Trophoblast cell (in vitro differentiated cells and primary cell): ENCODE measurements around the gene UGT1A1.

ENCODE experiments used
- DNase-seq, 2 donors: peaks; one replicate each; pipeline ENCODE4 v3.0.0-alpha.2; 2016
- H2AFZ ChIP-seq: 2 replicates; pipeline ENCODE4 v1.6.1; 2013; ENCODE audit warnings: low read length, moderate library complexity, mild to moderate bottlenecking; ENCODE audit not compliant: insufficient read depth, poor library complexity
- H2AK5ac ChIP-seq: 2 replicates; pipeline ENCODE4 v1.6.1; 2013; ENCODE audit warnings: mild to moderate bottlenecking, low read length
- H2BK120ac ChIP-seq: 2 replicates; pipeline ENCODE4 v1.6.1; 2013; ENCODE audit warnings: low read length, mild to moderate bottlenecking, moderate library complexity; ENCODE audit not compliant: insufficient read depth, poor library complexity
- H2BK12ac ChIP-seq: 2 replicates; pipeline ENCODE4 v1.6.1; 2013; ENCODE audit warnings: mild to moderate bottlenecking, low read length, moderate library complexity
- H2BK5ac ChIP-seq: 2 replicates; pipeline ENCODE4 v1.6.1; 2013; ENCODE audit warnings: low read length, low read depth, moderate library complexity, mild to moderate bottlenecking; ENCODE audit not compliant: poor library complexity
- H3K14ac ChIP-seq: 2 replicates; pipeline ENCODE4 v1.6.1; 2013; ENCODE audit warnings: mild to moderate bottlenecking, low read length
- H3K18ac ChIP-seq: 2 replicates; pipeline ENCODE4 v1.6.1; 2013; ENCODE audit warnings: mild to moderate bottlenecking, low read length
- H3K23ac ChIP-seq: 2 replicates; pipeline ENCODE4 v1.6.1; 2013; ENCODE audit warnings: low read length
- H3K27ac ChIP-seq: 2 replicates; pipeline ENCODE4 v1.5.1; 2013; ENCODE audit warnings: low read depth, mild to moderate bottlenecking, inconsistent platforms, low read length, moderate library complexity
- H3K27me3 ChIP-seq: 2 replicates; pipeline ENCODE4 v1.6.1; 2013; ENCODE audit warnings: inconsistent platforms, mild to moderate bottlenecking, low read length, moderate library complexity; ENCODE audit not compliant: insufficient read depth
- H3K36me3 ChIP-seq, 2 experiments: 1 replicate in 1 of 2; 2 replicates in 1 of 2; pipeline ENCODE4 v1.6.1; 2013; ENCODE audit warnings: low read length in 2 of 2, mild to moderate bottlenecking in 2 of 2, moderate library complexity in 1 of 2; ENCODE audit not compliant: insufficient read depth in 2 of 2, control insufficient read depth in 1 of 2
- H3K4ac ChIP-seq: 2 replicates; pipeline ENCODE4 v1.6.1; 2013; ENCODE audit warnings: low read depth, mild to moderate bottlenecking, low read length, moderate library complexity
- H3K4me1 ChIP-seq, 2 experiments: 1 replicate in 1 of 2; 2 replicates in 1 of 2; pipeline ENCODE4 v1.6.1; 2013; ENCODE audit warnings: low read length in 2 of 2, mild to moderate bottlenecking in 2 of 2, moderate library complexity in 1 of 2; ENCODE audit not compliant: insufficient read depth in 2 of 2, control insufficient read depth in 1 of 2
- H3K4me2 ChIP-seq: 2 replicates; pipeline ENCODE4 v1.6.1; 2013; ENCODE audit warnings: inconsistent platforms, mild to moderate bottlenecking, low read length, moderate library complexity
- H3K4me3 ChIP-seq: 2 replicates; pipeline ENCODE4 v1.5.1; 2013; ENCODE audit warnings: mild to moderate bottlenecking, low read depth, low read length, inconsistent platforms
- H3K79me1 ChIP-seq: one replicate; pipeline ENCODE4 v1.6.1; 2013; ENCODE audit warnings: low read length
- H3K79me2 ChIP-seq: 2 replicates; pipeline ENCODE4 v1.6.1; 2013; ENCODE audit warnings: low read length, mild to moderate bottlenecking; ENCODE audit not compliant: control insufficient read depth, insufficient read depth, poor library complexity
- H3K9ac ChIP-seq: 2 replicates; pipeline ENCODE4 v1.6.1; 2013; ENCODE audit warnings: mild to moderate bottlenecking, low read length
- H3K9me3 ChIP-seq: 2 replicates; pipeline ENCODE4 v1.6.1; 2013; ENCODE audit warnings: low read depth, mild to moderate bottlenecking, control low read depth, inconsistent platforms, low read length; ENCODE audit not compliant: insufficient read depth
- H4K12ac ChIP-seq: 2 replicates; pipeline ENCODE4 v1.6.1; 2013; ENCODE audit warnings: low read depth, mild to moderate bottlenecking, low read length, moderate library complexity
- H4K8ac ChIP-seq: 2 replicates; pipeline ENCODE4 v1.6.1; 2013; ENCODE audit warnings: low read depth, mild to moderate bottlenecking, low read length, moderate library complexity
- H4K91ac ChIP-seq: one replicate; pipeline ENCODE4 v1.6.1; 2013; ENCODE audit warnings: low read depth, mild to moderate bottlenecking, low read length, moderate library complexity
- WGBS: extraction: QIAGEN DNeasy Blood & Tissue Kit; methylation state at CpG from one replicate; pipeline ENCODE4 v1.1.7; 2013; ENCODE audit warnings: missing lambda C conversion rate; ENCODE audit not compliant: insufficient read length, insufficient coverage; ENCODE audit errors: extremely low coverage; 5-methylcytosine and 5-hydroxymethylcytosine counted together

The UGT1A1 gene

DNA sequence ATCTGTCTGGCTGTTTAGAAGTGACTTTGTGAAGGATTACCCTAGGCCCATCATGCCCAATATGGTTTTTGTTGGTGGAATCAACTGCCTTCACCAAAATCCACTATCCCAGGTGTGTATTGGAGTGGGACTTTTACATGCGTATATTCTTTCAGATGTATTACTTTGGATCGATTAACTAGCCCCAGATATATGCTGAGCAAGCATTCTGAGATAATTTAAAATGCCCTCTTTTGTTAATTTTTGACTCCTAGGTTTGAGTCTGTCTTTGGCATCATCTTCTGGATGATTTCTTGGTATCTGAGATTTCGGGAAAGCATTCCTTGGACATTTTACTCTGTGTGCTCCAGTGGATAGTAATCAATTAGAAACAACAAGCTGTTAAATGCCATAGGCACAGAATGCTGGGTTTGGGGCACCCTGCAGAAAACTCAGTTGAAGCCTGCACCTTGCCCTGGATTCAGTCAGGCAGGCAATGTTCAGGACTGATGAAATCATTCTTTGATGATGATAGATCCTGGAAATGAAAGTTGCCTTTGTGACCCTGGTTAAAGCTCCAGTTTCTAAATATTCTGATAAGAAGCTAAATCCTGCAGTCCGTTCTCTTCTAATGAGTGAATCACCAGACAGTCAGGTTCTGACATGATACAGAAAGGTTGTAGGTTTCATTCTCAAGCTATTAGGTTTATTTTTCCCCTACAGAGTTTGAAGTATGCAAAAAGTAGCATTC, 1.1 kb downstream of the UGT1A1 start:
- Histone ChIP-seq H4K12ac (no peak overlapping the region), H3K79me1 (no peaks in the 10 kb centered on the region), H3K23ac (no peak overlapping the region), H3K36me3 (no peaks in the 10 kb centered on the region), H2BK120ac (no peak overlapping the region), H3K4me1 (no peaks in the 10 kb centered on the region), H3K18ac (no peak overlapping the region), H2AFZ (no peak overlapping the region), H2BK12ac (no peak overlapping the region), H3K4ac (no peak overlapping the region), H4K8ac (no peak overlapping the region), H3K27ac (no peak overlapping the region), H4K91ac (no peak overlapping the region), H3K9ac (no peak overlapping the region), H3K14ac (no peak overlapping the region), H3K4me3 (no peak overlapping the region), H2AK5ac (no peak overlapping the region), H3K27me3 (no peaks in the 10 kb centered on the region), H3K4me2 (no peak overlapping the region), H3K9me3 (peaks cover 4% of the 10 kb centered on the region), H2BK5ac (no peak overlapping the region), H3K79me2 (no peaks in the 10 kb centered on the region)
- no peak for DNase-seq
- no CpG with 5 or more reads among the region's 4 CpGs for WGBS

GRCh38 chr2:233764264-233764663, 4.2 kb downstream of the UGT1A1 start:
- Histone ChIP-seq H2AFZ (no peak overlapping the region), H3K23ac (no peak overlapping the region), H3K9ac (no peak overlapping the region), H2BK5ac (no peak overlapping the region), H3K27me3 (no peaks in the 10 kb centered on the region), H3K4me1 (no peaks in the 10 kb centered on the region), H3K4me2 (no peak overlapping the region), H3K14ac (no peak overlapping the region), H4K91ac (no peak overlapping the region), H3K9me3 (peaks cover 6% of the 10 kb centered on the region), H4K8ac (no peak overlapping the region), H2BK12ac (no peak overlapping the region), H3K18ac (no peak overlapping the region), H4K12ac (no peak overlapping the region), H3K4me3 (no peak overlapping the region), H3K36me3 (no peaks in the 10 kb centered on the region), H3K4ac (no peak overlapping the region), H2BK120ac (no peak overlapping the region), H3K79me1 (no peaks in the 10 kb centered on the region), H2AK5ac (no peak overlapping the region), H3K27ac (no peak overlapping the region), H3K79me2 (no peaks in the 10 kb centered on the region)
- no CpG with 5 or more reads among the region's 7 CpGs for WGBS
- no peak for DNase-seq

DNA sequence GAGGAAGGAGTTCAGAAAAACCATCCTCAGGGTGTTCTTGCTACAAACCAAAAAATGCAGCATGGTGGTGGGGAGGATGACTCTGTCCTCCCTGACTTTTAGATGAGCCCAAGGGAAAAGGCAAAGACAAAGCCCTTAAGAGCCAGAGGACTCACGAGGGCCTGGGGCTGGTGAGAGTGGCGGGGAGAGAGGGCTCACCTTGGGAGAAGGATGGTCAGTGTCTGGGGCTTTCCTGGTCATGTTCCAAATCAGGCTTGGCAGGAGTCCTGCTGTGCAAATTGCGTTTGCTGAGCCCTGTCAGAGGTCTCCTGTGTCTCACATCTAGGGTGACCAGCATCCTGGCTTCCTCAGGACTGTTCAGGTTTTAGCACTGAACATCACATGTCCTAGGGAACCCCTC, 4.7 kb downstream of the UGT1A1 start:
- no peaks in the 10 kb centered on the region for H3K36me3 ChIP-seq
- no peaks in the 10 kb centered on the region for H3K79me1 ChIP-seq
- no CpG with 5 or more reads among the region's 3 CpGs for WGBS
- H3K14ac ChIP-seq = no peak overlapping the region
- peaks cover 8% of the 10 kb centered on the region for H3K9me3 ChIP-seq
- no peak overlapping the region for H4K12ac ChIP-seq
- no peak overlapping the region for H3K23ac ChIP-seq
- H2AK5ac ChIP-seq = no peak overlapping the region
- H3K9ac ChIP-seq = no peak overlapping the region
- H2BK120ac ChIP-seq = no peak overlapping the region
- no peak overlapping the region for H3K18ac ChIP-seq
- H3K4me2 ChIP-seq = no peak overlapping the region
- H2BK12ac ChIP-seq = no peak overlapping the region
- no peaks in the 10 kb centered on the region for H3K27me3 ChIP-seq
- H2AFZ ChIP-seq = no peak overlapping the region
- H3K79me2 ChIP-seq = no peaks in the 10 kb centered on the region
- no peaks in the 10 kb centered on the region for H3K4me1 ChIP-seq
- no peak overlapping the region for H4K91ac ChIP-seq
- no peak overlapping the region for H3K4ac ChIP-seq
- no peak for DNase-seq
- no peak overlapping the region for H2BK5ac ChIP-seq
- no peak overlapping the region for H3K4me3 ChIP-seq
- H4K8ac ChIP-seq = no peak overlapping the region
- H3K27ac ChIP-seq = no peak overlapping the region

GRCh38 chr2:233766416-233766815, 6.3 kb downstream of the UGT1A1 start:
- Histone ChIP-seq H3K9ac (no peak overlapping the region), H2BK120ac (no peak overlapping the region), H3K4ac (no peak overlapping the region), H4K12ac (no peak overlapping the region), H3K79me1 (no peaks in the 10 kb centered on the region), H3K36me3 (no peaks in the 10 kb centered on the region), H3K27me3 (no peaks in the 10 kb centered on the region), H3K79me2 (no peaks in the 10 kb centered on the region), H2BK5ac (no peak overlapping the region), H4K91ac (no peak overlapping the region), H3K9me3 (peaks cover 5% of the 10 kb centered on the region), H3K14ac (no peak overlapping the region), H2AFZ (no peak overlapping the region), H3K4me2 (no peak overlapping the region), H3K27ac (no peak overlapping the region), H3K4me1 (no peaks in the 10 kb centered on the region), H2AK5ac (no peak overlapping the region), H2BK12ac (no peak overlapping the region), H3K18ac (no peak overlapping the region), H3K4me3 (no peak overlapping the region), H4K8ac (no peak overlapping the region), H3K23ac (no peak overlapping the region)
- WGBS = no CpG with 5 or more reads among the region's 4 CpGs
- DNase-seq = no peak
